ENCODE data around the gene PPP1R12C. TPM values are rescaled to one million over a fixed set of nuclear protein-coding genes. Genes with fewer than 3 reads are reported as not detected.
A peak's percentile ranks its signal among the peaks of the same experiment; 100 is the strongest.

PPP1R12C gene
- total RNA-seq, 2 experiments from 2014 or later, result 123 to 136 TPM

DNA sequence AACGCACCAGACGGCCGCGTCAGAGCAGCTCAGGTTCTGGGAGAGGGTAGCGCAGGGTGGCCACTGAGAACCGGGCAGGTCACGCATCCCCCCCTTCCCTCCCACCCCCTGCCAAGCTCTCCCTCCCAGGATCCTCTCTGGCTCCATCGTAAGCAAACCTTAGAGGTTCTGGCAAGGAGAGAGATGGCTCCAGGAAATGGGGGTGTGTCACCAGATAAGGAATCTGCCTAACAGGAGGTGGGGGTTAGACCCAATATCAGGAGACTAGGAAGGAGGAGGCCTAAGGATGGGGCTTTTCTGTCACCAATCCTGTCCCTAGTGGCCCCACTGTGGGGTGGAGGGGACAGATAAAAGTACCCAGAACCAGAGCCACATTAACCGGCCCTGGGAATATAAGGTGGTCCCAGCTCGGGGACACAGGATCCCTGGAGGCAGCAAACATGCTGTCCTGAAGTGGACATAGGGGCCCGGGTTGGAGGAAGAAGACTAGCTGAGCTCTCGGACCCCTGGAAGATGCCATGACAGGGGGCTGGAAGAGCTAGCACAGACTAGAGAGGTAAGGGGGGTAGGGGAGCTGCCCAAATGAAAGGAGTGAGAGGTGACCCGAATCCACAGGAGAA is 1.9 kb downstream of the PPP1R12C start:
- Histone ChIP-seq H3K27ac (ENCODE audit: low read depth in 1 of 2, low read length in 2 of 2) (peak overlapping the region; percentile 27 to 44), H3K27me3 (ENCODE audit: control insufficient read depth in 1 of 2, insufficient read depth in 2 of 2, low read length in 2 of 2) (no peaks in the 10 kb centered on the region), H3K4me3 (ENCODE audit: low read length) (peak overlapping the region; percentile 70), H3K4me1 (ENCODE audit: insufficient read depth, low read length) (peaks cover 47% of the 10 kb centered on the region), H3K9me3 (ENCODE audit: control insufficient read depth in 1 of 2, insufficient read depth in 1 of 2, low read length in 2 of 2) (peaks cover 0 to 3% of the 10 kb centered on the region in 2 experiments), H3K36me3 (ENCODE audit: insufficient read depth, low read length) (peaks cover 21% of the 10 kb centered on the region)
- no peak for DNase-seq
- POLR2A ChIA-PET, result interaction anchor here (0.7 to 1.3 kb wide), 2 partner anchors 53 to 924 kb away, joined by 3 to 5 read pairs; partner anchors contain the start of gene RDH13
- H3K27ac Mint-ChIP-seq, result peak overlapping the region; percentile 86
- no peaks in the 10 kb centered on the region for H3K27me3 Mint-ChIP-seq
- no peaks in the 10 kb centered on the region for H3K9me3 Mint-ChIP-seq
- CTCF ChIA-PET, result interaction anchor here (2.4 kb wide), 1 partner anchor 27 kb away, joined by 8 read pairs; no protein-coding TSS in a partner anchor
- H3K36me3 Mint-ChIP-seq (ENCODE audit: low read depth), result peaks cover 20% of the 10 kb centered on the region
- TF ChIP-seq, protein P1, sequence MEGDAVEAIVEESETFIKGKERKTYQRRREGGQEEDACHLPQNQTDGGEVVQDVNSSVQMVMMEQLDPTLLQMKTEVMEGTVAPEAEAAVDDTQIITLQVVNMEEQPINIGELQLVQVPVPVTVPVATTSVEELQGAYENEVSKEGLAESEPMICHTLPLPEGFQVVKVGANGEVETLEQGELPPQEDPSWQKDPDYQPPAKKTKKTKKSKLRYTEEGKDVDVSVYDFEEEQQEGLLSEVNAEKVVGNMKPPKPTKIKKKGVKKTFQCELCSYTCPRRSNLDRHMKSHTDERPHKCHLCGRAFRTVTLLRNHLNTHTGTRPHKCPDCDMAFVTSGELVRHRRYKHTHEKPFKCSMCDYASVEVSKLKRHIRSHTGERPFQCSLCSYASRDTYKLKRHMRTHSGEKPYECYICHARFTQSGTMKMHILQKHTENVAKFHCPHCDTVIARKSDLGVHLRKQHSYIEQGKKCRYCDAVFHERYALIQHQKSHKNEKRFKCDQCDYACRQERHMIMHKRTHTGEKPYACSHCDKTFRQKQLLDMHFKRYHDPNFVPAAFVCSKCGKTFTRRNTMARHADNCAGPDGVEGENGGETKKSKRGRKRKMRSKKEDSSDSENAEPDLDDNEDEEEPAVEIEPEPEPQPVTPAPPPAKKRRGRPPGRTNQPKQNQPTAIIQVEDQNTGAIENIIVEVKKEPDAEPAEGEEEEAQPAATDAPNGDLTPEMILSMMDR (IDR thresholded peaks at IDR 0.05), result no peak
- H3K4me3 Mint-ChIP-seq, result peak overlapping the region; percentile 93
- no peak for ATAC-seq (ENCODE audit: poor library complexity)
- H3K4me1 Mint-ChIP-seq (ENCODE audit: low read depth), result peaks cover 37% of the 10 kb centered on the region
- intact Hi-C loops (cut with DNase I, micrococcal nuclease), result loop anchor here in 1 of 2 experiments (2.0 to 5.0 kb wide), 4 partner anchors 27 to 542 kb away; partner anchors contain the start of genes PPP6R1 and U2AF2

DNA sequence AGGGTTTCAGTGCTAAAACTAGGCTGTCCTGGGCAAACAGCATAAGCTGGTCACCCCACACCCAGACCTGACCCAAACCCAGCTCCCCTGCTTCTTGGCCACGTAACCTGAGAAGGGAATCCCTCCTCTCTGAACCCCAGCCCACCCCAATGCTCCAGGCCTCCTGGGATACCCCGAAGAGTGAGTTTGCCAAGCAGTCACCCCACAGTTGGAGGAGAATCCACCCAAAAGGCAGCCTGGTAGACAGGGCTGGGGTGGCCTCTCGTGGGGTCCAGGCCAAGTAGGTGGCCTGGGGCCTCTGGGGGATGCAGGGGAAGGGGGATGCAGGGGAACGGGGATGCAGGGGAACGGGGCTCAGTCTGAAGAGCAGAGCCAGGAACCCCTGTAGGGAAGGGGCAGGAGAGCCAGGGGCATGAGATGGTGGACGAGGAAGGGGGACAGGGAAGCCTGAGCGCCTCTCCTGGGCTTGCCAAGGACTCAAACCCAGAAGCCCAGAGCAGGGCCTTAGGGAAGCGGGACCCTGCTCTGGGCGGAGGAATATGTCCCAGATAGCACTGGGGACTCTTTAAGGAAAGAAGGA is 2.8 kb downstream of the PPP1R12C start:
- Mint-ChIP-seq H3K27ac (peak overlapping the region; percentile 86), H3K9me3 (no peaks in the 10 kb centered on the region), H3K4me3 (peak overlapping the region; percentile 81), H3K36me3 (ENCODE audit: low read depth) (peaks cover 28% of the 10 kb centered on the region), H3K27me3 (no peaks in the 10 kb centered on the region), H3K4me1 (ENCODE audit: low read depth) (peaks cover 37% of the 10 kb centered on the region)
- Histone ChIP-seq H3K4me1 (ENCODE audit: insufficient read depth, low read length) (peaks cover 46% of the 10 kb centered on the region), H3K27me3 (ENCODE audit: control insufficient read depth in 1 of 2, insufficient read depth in 2 of 2, low read length in 2 of 2) (no peaks in the 10 kb centered on the region), H3K9me3 (ENCODE audit: control insufficient read depth in 1 of 2, insufficient read depth in 1 of 2, low read length in 2 of 2) (peaks cover 0 to 3% of the 10 kb centered on the region in 2 experiments), H3K4me3 (ENCODE audit: low read length) (no peak overlapping the region), H3K27ac (ENCODE audit: low read depth in 1 of 2, low read length in 2 of 2) (peak overlapping the region in 1 of 2 donors; percentile 21), H3K36me3 (ENCODE audit: insufficient read depth, low read length) (peaks cover 25% of the 10 kb centered on the region)
- ChIA-PET POLR2A (interaction anchor here (1.1 kb wide), 1 partner anchor 540 kb away, joined by 3 read pairs; no protein-coding TSS in a partner anchor), CTCF (no interaction called here)
- DNase-seq (no peak), ATAC-seq (ENCODE audit: poor library complexity) (no peak)
- intact Hi-C loops (cut with DNase I, micrococcal nuclease), result loop anchor here in 1 of 2 experiments (5.0 kb wide), 2 partner anchors 112 to 543 kb away; partner anchors contain the start of gene U2AF2
- TF ChIP-seq, protein P1 (IDR thresholded peaks at IDR 0.05), result no peak

DNA sequence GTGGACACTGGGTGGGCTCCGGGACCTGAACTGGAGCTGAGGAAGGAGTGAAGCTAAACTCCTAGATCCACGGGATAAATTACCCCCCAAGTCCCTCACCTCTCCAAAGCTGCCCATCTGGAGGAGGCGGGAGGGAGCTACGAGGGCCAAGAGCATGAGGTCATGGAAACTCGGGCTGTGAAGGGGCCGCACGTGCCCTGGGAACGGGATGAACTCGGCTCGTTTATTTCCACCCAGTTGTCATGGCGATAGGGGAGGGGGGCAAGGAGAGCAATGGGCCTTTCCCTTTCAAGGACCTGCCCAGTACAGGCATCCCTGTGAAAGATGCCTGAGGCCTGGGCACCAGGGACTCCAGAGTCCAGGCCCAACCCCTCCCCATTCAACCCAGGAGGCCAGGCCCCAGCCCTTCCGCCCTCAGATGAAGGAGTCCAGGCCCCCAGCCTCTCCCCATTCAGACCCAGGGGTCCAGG is 3.8 kb downstream of the PPP1R12C start:
- Histone ChIP-seq H3K27ac (ENCODE audit: low read depth in 1 of 2, low read length in 2 of 2) (no peak overlapping the region), H3K27me3 (ENCODE audit: control insufficient read depth in 1 of 2, insufficient read depth in 2 of 2, low read length in 2 of 2) (no peaks in the 10 kb centered on the region), H3K9me3 (ENCODE audit: control insufficient read depth in 1 of 2, insufficient read depth in 1 of 2, low read length in 2 of 2) (peaks cover 0 to 1% of the 10 kb centered on the region in 2 experiments), H3K4me3 (ENCODE audit: low read length) (no peak overlapping the region), H3K4me1 (ENCODE audit: insufficient read depth, low read length) (peaks cover 38% of the 10 kb centered on the region), H3K36me3 (ENCODE audit: insufficient read depth, low read length) (peaks cover 33% of the 10 kb centered on the region)
- H3K4me1 Mint-ChIP-seq (ENCODE audit: low read depth), result peaks cover 29% of the 10 kb centered on the region
- no peak overlapping the region for H3K4me3 Mint-ChIP-seq
- no peaks in the 10 kb centered on the region for H3K27me3 Mint-ChIP-seq
- H3K9me3 Mint-ChIP-seq, result no peaks in the 10 kb centered on the region
- POLR2A ChIA-PET, result interaction anchor here (1.1 kb wide), 1 partner anchor 541 kb away, joined by 3 read pairs; no protein-coding TSS in a partner anchor
- CTCF ChIA-PET, result no interaction called here
- intact Hi-C loops (cut with DNase I, micrococcal nuclease), result no loop called here
- peaks cover 39% of the 10 kb centered on the region for H3K36me3 Mint-ChIP-seq (ENCODE audit: low read depth)
- DNase-seq (no peak), ATAC-seq (ENCODE audit: poor library complexity) (no peak)
- H3K27ac Mint-ChIP-seq, result no peak overlapping the region
- TF ChIP-seq, protein P1 (IDR thresholded peaks at IDR 0.05), result no peak

Measured in CD4-positive, alpha-beta T cell (primary cell).